Pancreas (tissue), 10 donors: ENCODE measurements around the gene NKX1-1. TPM values are rescaled to one million over a fixed set of nuclear protein-coding genes. Genes with fewer than 3 reads are reported as not detected.
"Not testable (repeated sequence)": the region's sequence is repeated elsewhere in the genome, so short reads cannot be mapped to it uniquely, and the experiment has no call there.

Source experiments
- ATAC-seq, 4 donors: fragments of 200-7000 bp; cut with Tn5 transposase; one replicate each; pipeline versions ENCODE4 v1.8.0 to v1.9.1; 2020; ENCODE audit warnings: mild to moderate bottlenecking in 4 of 4, moderate library complexity in 4 of 4
- DNase-seq, 6 donors: peaks; one replicate each; pipeline ENCODE4 v3.0.0-alpha.2; 2020
- FAIRE-seq: peaks from 2 replicates; lab custom pipeline; 2012; peaks lifted over from hg19 to GRCh38; lab: Jason Lieb, UNC
- H3K27ac ChIP-seq, 4 donors: fragments of 200-600 bp; sonication (generic); 1 replicate in 3 of 4; 2 replicates in 1 of 4; pipeline versions ENCODE4 v1.5.0 to v1.8.0; 2020
- H3K27me3 ChIP-seq, 4 donors: fragments of 200-600 bp; one replicate each; pipeline ENCODE4 v1.8.0; 2021
- H3K36me3 ChIP-seq, 3 donors: fragments of 200-600 bp; sonication (generic) in 1 of 3; one replicate each; pipeline versions ENCODE4 v1.5.0 to v1.8.0; 2020 to 2021
- H3K4me1 ChIP-seq, 3 donors: fragments of 200-600 bp; one replicate each; pipeline ENCODE4 v1.8.0; 2021
- H3K4me3 ChIP-seq, 4 donors: fragments of 200-600 bp; sonication (generic) in 2 of 4; one replicate each; pipeline versions ENCODE4 v1.5.0 to v1.8.0; 2020 to 2021
- H3K9me3 ChIP-seq, 4 donors: fragments of 200-600 bp; one replicate each; pipeline ENCODE4 v1.8.0; 2021
- CTCF ChIP-seq, 4 donors: fragments of 200-600 bp; sonication (generic) in 3 of 4; IDR thresholded peaks; one replicate each; pipeline versions ENCODE4 v1.5.0 to v1.8.0; 2021; ENCODE audit warnings: antibody characterized with exemption in 4 of 4
- WGBS, 2 donors: extraction: QIAGEN DNeasy Blood & Tissue Kit; methylation state at CpG; one replicate each; pipeline ENCODE4 v1.1.7; 2013; 5-methylcytosine and 5-hydroxymethylcytosine counted together
- intact Hi-C, 3 donors: fragments of 100-400 bp; cut with DNase I; formaldehyde crosslinking; loops; one replicate each; pipeline versions ENCODE4 v1.11.1 to v1.14.2; 2022
- polyA plus RNA-seq, 2 donors: library from polyadenylated mRNA; stranded (reverse); fragments of 200-250 nt; gene quantifications; one replicate each; pipeline ENCODE4 v1.2.3, GENCODE V29; 2013
- total RNA-seq, 6 donors: library from RNA; stranded (reverse); fragmentation: NEBNext Ultra II Directional in 4 of 6; extraction: Animal tissue kit (Norgen Biotek cat#: 25700) in 4 of 6; gene quantifications; one replicate each; pipeline versions ENCODE4 v1.2.1 to v1.2.4, GENCODE V29; 2021 to 2023
- donor health status: healthy with polysubstance abuse.
- donor health status: DM: no; HTN: no; CAD: no; lungs with moderate emphysema.
- donor health status: DM: no; HTN: no; CAD: no.
- donor health status: control.
- donor health status: control.
- donor health status: Bipolar disorder and iron deficiency.
- donor health status: DM: yes; HTN: yes; CAD: no.
- donor health status: DM: no; HTN: no; CAD: no.
- donor health status: DM: no; HTN: no; CAD: no.
- donor health status: DM: yes; HTN: yes; CAD: no.

The NKX1-1 gene
- total and polyA plus RNA-seq, 8 donors, result not detected

GRCh38 chr4:1399508-1400190 is 6.6 kb downstream of the NKX1-1 start:
- Histone ChIP-seq H3K36me3 (no peaks in the 10 kb centered on the region), H3K27ac (no peak overlapping the region), H3K4me3 (no peak overlapping the region), H3K4me1 (peaks cover 0 to 3% (median 0%) of the 10 kb centered on the region in 3 donors), H3K27me3 (peaks cover 0 to 25% (median under 1%) of the 10 kb centered on the region in 4 donors), H3K9me3 (no peaks in the 10 kb centered on the region)
- TF ChIP-seq CTCF (IDR thresholded peaks at IDR 0.05), result no peak
- intact Hi-C loops, result no loop called here
- WGBS, 2 donors, result 77 to 79% methylated on average over 15 of the region's 15 CpGs
- peak in 1 of 6 donors; percentile 5 for DNase-seq
- FAIRE-seq, result no peak
- no peak for ATAC-seq

- H3K27me3 ChIP-seq, result peaks cover 0 to 18% (median 0%) of the 10 kb centered on the region in 4 donors
- FAIRE-seq (no peak), DNase-seq (peak in 2 of 6 donors; percentile 9 to 52)
These were observed 7.3 kb downstream of the NKX1-1 start for GRCh38 chr4:1398681-1399507.

GRCh38 chr4:1396806-1397455 is 9.3 kb downstream of the NKX1-1 start:
- peaks cover 0 to 4% (median 0%) of the 10 kb centered on the region in 4 donors for H3K27me3 ChIP-seq
- no peaks in the 10 kb centered on the region for H3K9me3 ChIP-seq
- H3K4me3 ChIP-seq, result no peak overlapping the region
- H3K4me1 ChIP-seq, result no peaks in the 10 kb centered on the region
- H3K36me3 ChIP-seq, result no peaks in the 10 kb centered on the region
- intact Hi-C loops, result no loop called here
- no peak for TF ChIP-seq CTCF (IDR thresholded peaks at IDR 0.05)
- no peak for ATAC-seq
- WGBS, 2 donors, result 94 to 96% methylated on average over 9 to 11 of the region's 11 CpGs
- FAIRE-seq, result no peak
- DNase-seq, result peak in 2 of 6 donors; percentile 20 to 56
- no peak overlapping the region for H3K27ac ChIP-seq

More at GRCh38 chr4:1398681-1399507, 7.3 kb downstream of the NKX1-1 start:
- no peak for TF ChIP-seq CTCF (IDR thresholded peaks at IDR 0.05)
- Histone ChIP-seq H3K27ac (no peak overlapping the region), H3K36me3 (no peaks in the 10 kb centered on the region), H3K4me3 (no peak overlapping the region), H3K9me3 (no peaks in the 10 kb centered on the region), H3K4me1 (peaks cover 0 to 3% (median 0%) of the 10 kb centered on the region in 3 donors)
- intact Hi-C loops, result no loop called here
- 81 to 95% methylated on average over 22 of the region's 22 CpGs for WGBS, 2 donors
- no peak for ATAC-seq

GRCh38 chr4:1395941-1396805 is 10.1 kb downstream of the NKX1-1 start:
- WGBS, 2 donors, result 88 to 93% methylated on average over 12 to 13 of the region's 13 CpGs
- H3K9me3 ChIP-seq, result no peaks in the 10 kb centered on the region
- ATAC-seq, result no peak

GRCh38 chr4:1395389-1395820 is 10.8 kb downstream of the NKX1-1 start:
- H3K9me3 ChIP-seq, intact Hi-C loops, H3K4me3 ChIP-seq, ATAC-seq, FAIRE-seq, H3K36me3 ChIP-seq, H3K27me3 ChIP-seq, H3K27ac ChIP-seq, H3K4me1 ChIP-seq: not testable (repeated sequence)
- peak in 2 of 6 donors; percentile 23 to 37 for DNase-seq
- 95 to 96% methylated on average over 26 of the region's 26 CpGs for WGBS, 2 donors

More at GRCh38 chr4:1395941-1396805, 10.1 kb downstream of the NKX1-1 start:
- DNase-seq (peak in 2 of 6 donors; percentile 30 to 58), FAIRE-seq (no peak)
- Histone ChIP-seq H3K36me3 (no peaks in the 10 kb centered on the region), H3K4me3 (no peak overlapping the region), H3K27ac (no peak overlapping the region), H3K27me3 (no peaks in the 10 kb centered on the region), H3K4me1 (no peaks in the 10 kb centered on the region)
- no peak for TF ChIP-seq CTCF (IDR thresholded peaks at IDR 0.05)
- intact Hi-C loops, result no loop called here

GRCh38 chr4:1394554-1395388 is 11.5 kb downstream of the NKX1-1 start:
- peak in 2 of 6 donors; percentile 14 to 22 for DNase-seq
- WGBS, 2 donors, result 94 to 96% methylated on average over 48 to 62 of the region's 63 CpGs
- not testable (repeated sequence) for H3K4me1 ChIP-seq

More at GRCh38 chr4:1394554-1395388, 11.5 kb downstream of the NKX1-1 start:
- intact Hi-C loops, H3K9me3 ChIP-seq, H3K36me3 ChIP-seq, ATAC-seq, H3K4me3 ChIP-seq, FAIRE-seq, H3K27me3 ChIP-seq, H3K27ac ChIP-seq: not testable (repeated sequence)
